22Rv1 (cell line): ENCODE results near the gene ANKRD33B.

Experiments
- CTCF ChIP-seq: fragments of 450-650 bp; IDR thresholded peaks from 2 replicates; pipeline ENCODE4 v1.5.1; 2017; ENCODE audit warnings: mild to moderate bottlenecking
- ZFX ChIP-seq: fragments of 450-650 bp; IDR thresholded peaks from 2 replicates; pipeline ENCODE4 v1.6.1; 2017; ENCODE audit warnings: antibody characterized with exemption, borderline replicate concordance

GRCh38 chr5:10564838-10565784 is 1.2 kb downstream of the ANKRD33B start:
- TF ChIP-seq CTCF (no peak), ZFX (no peak)
